Upper lobe of right lung (tissue), 1 donor: ENCODE results near the gene SLC48A1. TPM values are rescaled to one million over a fixed set of nuclear protein-coding genes. Genes with fewer than 3 reads are reported as not detected.

Experiments
- ATAC-seq: fragments of 200-7000 bp; cut with Tn5 transposase; one replicate; pipeline ENCODE4 v1.9.1; 2020; ENCODE audit warnings: mild to moderate bottlenecking, moderate library complexity
- DNase-seq: peaks from one replicate; pipeline ENCODE4 v3.0.0-alpha.2; 2020
- H3K27ac ChIP-seq: fragments of 200-600 bp; one replicate; pipeline ENCODE4 v1.8.0; 2022
- H3K27me3 ChIP-seq: fragments of 200-600 bp; one replicate; pipeline ENCODE4 v1.8.0; 2022; ENCODE audit warnings: mild to moderate bottlenecking
- H3K36me3 ChIP-seq: fragments of 200-600 bp; one replicate; pipeline ENCODE4 v1.8.0; 2022
- H3K4me1 ChIP-seq: fragments of 200-600 bp; one replicate; pipeline ENCODE4 v1.8.0; 2022
- H3K4me3 ChIP-seq: fragments of 200-600 bp; one replicate; pipeline ENCODE4 v1.8.0; 2022; ENCODE audit warnings: mild to moderate bottlenecking
- H3K9me3 ChIP-seq: fragments of 200-600 bp; one replicate; pipeline ENCODE4 v1.8.0; 2022
- intact Hi-C: fragments of 100-400 bp; cut with DNase I; formaldehyde crosslinking; loops from one replicate; pipeline ENCODE4 v1.11.0; 2022
- total RNA-seq: library from RNA; stranded (reverse); fragmentation: NEBNext Ultra II Directional; extraction: Animal tissue kit (Norgen Biotek cat#: 25700); gene quantifications from one replicate; pipeline ENCODE4 v1.2.1, GENCODE V29; 2021
- TF ChIP-seq, protein P1 (sequence below): fragments of 200-600 bp; IDR thresholded peaks from one replicate; pipeline ENCODE4 v1.8.0; 2022; ENCODE audit warnings: antibody characterized with exemption
- donor health status: DM: no; HTN: yes; CAD: no; lungs with severe emphysema.

The SLC48A1 gene
- total RNA-seq, 1 donor from 2014 or later: 40.9 TPM

DNA sequence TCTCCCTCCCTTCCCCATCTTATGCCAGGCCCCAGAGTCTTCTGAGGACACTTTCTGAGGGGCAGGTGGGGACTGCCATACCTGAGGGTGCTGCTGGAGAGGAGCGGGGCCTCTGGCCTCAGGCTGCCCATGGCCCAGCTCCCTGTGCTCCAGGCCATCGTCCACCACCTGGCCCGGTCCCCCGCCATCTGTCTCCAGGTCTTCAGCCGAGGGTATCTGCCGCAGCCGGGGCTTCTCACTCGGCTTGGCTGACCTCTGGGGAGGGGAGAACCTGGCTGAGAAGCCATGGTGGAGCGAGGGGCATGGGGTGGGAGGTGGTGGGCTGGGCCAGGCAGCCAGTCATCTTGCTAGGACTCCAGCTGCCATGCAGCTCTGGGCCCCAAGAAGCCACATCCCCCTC, 21.6 kb downstream of the SLC48A1 start:
- no peaks in the 10 kb centered on the region for H3K27me3 ChIP-seq
- no peak for ATAC-seq
- H3K9me3 ChIP-seq: no peaks in the 10 kb centered on the region
- no peak for DNase-seq
- H3K27ac ChIP-seq: no peak overlapping the region
- peaks cover 8% of the 10 kb centered on the region for H3K4me1 ChIP-seq
- no peak overlapping the region for H3K4me3 ChIP-seq
- peaks cover 77% of the 10 kb centered on the region for H3K36me3 ChIP-seq
- intact Hi-C loops: no loop called here
- TF ChIP-seq, protein P1, sequence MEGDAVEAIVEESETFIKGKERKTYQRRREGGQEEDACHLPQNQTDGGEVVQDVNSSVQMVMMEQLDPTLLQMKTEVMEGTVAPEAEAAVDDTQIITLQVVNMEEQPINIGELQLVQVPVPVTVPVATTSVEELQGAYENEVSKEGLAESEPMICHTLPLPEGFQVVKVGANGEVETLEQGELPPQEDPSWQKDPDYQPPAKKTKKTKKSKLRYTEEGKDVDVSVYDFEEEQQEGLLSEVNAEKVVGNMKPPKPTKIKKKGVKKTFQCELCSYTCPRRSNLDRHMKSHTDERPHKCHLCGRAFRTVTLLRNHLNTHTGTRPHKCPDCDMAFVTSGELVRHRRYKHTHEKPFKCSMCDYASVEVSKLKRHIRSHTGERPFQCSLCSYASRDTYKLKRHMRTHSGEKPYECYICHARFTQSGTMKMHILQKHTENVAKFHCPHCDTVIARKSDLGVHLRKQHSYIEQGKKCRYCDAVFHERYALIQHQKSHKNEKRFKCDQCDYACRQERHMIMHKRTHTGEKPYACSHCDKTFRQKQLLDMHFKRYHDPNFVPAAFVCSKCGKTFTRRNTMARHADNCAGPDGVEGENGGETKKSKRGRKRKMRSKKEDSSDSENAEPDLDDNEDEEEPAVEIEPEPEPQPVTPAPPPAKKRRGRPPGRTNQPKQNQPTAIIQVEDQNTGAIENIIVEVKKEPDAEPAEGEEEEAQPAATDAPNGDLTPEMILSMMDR: no peak

DNA sequence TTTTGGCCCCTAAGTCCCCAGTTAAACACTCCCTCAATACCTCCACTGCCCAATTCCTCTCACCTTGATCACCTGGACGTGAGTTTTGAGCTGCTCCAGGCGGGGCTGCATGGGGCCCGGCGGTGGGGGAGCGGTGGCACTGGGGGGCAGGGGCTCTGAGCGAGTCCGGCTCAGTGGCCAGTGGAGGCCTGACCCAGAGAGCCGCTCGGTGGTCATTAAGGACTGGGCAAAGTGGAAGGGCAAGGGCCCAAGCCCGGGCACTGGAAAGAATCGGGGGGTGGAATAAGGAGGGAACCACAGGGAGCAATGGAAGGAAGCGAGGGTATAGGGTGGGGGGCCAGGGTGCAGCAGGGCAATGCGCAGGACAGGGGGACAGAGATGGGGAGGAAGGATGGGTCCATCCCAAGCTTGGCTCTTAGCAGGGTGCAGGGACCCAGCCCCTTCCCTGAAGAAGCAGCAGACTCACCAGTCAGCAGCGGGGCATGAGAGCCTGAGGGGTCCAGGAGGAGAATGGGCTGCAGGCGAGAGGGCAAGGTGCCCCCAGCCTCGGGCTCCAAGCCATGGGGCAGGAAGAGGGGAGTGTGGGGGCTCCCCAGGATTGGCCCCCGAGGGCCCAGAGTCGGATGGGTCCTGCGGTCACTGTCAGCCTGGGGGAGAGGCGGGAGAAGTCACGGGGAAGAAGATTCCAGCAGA, 22.2 kb downstream of the SLC48A1 start:
- Histone ChIP-seq H3K4me1 (peaks cover 14% of the 10 kb centered on the region), H3K27ac (no peak overlapping the region), H3K27me3 (no peaks in the 10 kb centered on the region), H3K4me3 (no peak overlapping the region), H3K36me3 (peaks cover 72% of the 10 kb centered on the region), H3K9me3 (no peaks in the 10 kb centered on the region)
- TF ChIP-seq, protein P1: no peak
- ATAC-seq (no peak), DNase-seq (no peak)
- intact Hi-C loops: no loop called here

DNA sequence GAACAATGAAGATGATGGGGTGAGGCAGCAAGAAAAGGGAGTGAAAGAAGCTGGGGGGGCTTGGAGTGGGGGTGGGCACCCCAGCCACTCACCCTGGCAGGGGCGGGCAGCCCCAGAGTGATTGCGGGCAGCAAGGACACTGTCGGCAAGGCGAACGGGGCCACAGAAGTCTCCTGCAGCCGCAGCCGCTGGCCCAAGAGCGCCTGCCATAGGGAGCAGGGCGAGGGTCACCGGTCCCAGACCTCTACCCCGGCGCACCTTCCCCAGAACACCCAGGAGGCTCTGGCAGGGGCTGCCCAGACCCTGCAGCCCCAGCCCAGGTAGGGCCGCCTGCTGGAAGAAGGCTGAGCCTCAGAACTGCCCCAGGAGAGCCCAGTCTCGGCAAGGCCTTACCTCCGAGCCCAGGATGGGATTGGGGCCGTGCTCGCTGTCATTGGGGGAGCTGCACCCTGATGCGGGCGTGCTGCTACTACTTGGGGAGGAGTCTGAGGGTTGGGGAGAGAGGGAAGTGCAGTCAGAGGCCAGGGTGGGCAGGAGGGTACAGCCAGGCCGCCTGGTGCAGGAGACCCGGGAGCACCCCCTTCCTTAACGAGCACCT, 22.9 kb downstream of the SLC48A1 start:
- TF ChIP-seq, protein P1: no peak
- ATAC-seq (no peak), DNase-seq (no peak)
- H3K27ac ChIP-seq: no peak overlapping the region
- peaks cover 66% of the 10 kb centered on the region for H3K36me3 ChIP-seq
- H3K4me3 ChIP-seq: no peak overlapping the region
- intact Hi-C loops: no loop called here
- H3K9me3 ChIP-seq: no peaks in the 10 kb centered on the region
- no peaks in the 10 kb centered on the region for H3K27me3 ChIP-seq
- peaks cover 21% of the 10 kb centered on the region for H3K4me1 ChIP-seq

DNA sequence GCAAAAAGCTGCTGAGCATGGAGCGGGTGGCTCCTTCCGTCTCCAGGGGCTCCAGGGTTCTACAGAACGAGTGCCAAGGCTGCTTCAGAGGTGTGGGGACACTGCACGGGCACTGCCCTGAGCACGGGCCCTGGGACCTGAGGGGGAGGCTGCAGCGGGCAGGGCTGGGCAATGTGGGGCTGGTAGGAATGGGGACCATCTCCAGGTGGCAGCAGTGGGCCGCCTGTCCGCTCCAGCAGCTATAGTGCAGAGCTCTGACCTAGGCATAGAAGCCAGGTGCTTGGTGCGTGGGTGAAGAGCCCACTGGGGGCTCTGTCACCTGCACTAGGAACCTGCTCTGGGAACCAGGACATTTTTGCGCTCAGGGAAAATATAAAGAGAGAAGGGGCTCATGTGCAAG, 24.4 kb downstream of the SLC48A1 start:
- no peaks in the 10 kb centered on the region for H3K27me3 ChIP-seq
- ATAC-seq: peak; percentile 5
- intact Hi-C loops: no loop called here
- no peak overlapping the region for H3K27ac ChIP-seq
- TF ChIP-seq, protein P1: no peak
- peaks cover 36% of the 10 kb centered on the region for H3K4me1 ChIP-seq
- no peaks in the 10 kb centered on the region for H3K9me3 ChIP-seq
- no peak for DNase-seq
- no peak overlapping the region for H3K4me3 ChIP-seq
- peaks cover 51% of the 10 kb centered on the region for H3K36me3 ChIP-seq

DNA sequence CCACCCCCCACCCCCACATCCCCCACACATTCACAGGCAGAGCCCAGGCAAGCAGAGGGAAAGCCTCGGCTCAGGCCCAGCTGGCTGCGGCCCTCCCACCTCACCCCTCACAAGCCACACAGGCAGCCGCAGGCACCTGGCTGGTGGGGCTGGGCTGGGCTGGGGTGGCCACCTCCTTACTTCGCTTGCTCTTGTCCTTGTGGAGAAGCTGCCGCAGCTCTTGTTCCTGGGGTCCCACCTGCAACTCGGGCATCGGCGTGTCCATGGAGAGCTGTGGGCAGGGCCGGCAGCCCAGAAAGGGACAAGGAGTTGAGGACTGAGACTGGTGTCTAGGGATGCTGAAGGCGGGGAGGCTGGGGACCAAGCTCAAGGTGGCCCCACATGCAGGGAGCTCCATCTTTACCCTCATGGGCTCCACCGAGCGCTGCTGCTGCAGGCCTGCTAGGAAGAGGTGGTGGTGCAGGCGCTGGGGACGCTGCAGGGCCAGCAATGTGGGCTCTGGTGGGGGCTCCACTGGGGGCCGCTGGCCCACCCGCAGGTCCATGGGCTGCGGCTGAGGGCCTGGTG, 25.4 kb downstream of the SLC48A1 start:
- TF ChIP-seq, protein P1: no peak
- no peak overlapping the region for H3K27ac ChIP-seq
- no peak for ATAC-seq
- no peaks in the 10 kb centered on the region for H3K9me3 ChIP-seq
- H3K4me3 ChIP-seq: no peak overlapping the region
- peaks cover 41% of the 10 kb centered on the region for H3K36me3 ChIP-seq
- H3K27me3 ChIP-seq: no peaks in the 10 kb centered on the region
- intact Hi-C loops: no loop called here
- DNase-seq: no peak
- H3K4me1 ChIP-seq: peaks cover 46% of the 10 kb centered on the region
